ENCODE measurements around the gene SMARCD1. TPM values are rescaled to one million over a fixed set of nuclear protein-coding genes. Genes with fewer than 3 reads are reported as not detected.
A peak's percentile ranks its signal among the peaks of the same experiment; 100 is the strongest.
"Not testable (repeated sequence)": the region's sequence is repeated elsewhere in the genome, so short reads cannot be mapped to it uniquely, and the experiment has no call there.

The SMARCD1 gene
- total RNA-seq, 2 donors from 2014 or later = 27.9 to 33.0 TPM

DNA sequence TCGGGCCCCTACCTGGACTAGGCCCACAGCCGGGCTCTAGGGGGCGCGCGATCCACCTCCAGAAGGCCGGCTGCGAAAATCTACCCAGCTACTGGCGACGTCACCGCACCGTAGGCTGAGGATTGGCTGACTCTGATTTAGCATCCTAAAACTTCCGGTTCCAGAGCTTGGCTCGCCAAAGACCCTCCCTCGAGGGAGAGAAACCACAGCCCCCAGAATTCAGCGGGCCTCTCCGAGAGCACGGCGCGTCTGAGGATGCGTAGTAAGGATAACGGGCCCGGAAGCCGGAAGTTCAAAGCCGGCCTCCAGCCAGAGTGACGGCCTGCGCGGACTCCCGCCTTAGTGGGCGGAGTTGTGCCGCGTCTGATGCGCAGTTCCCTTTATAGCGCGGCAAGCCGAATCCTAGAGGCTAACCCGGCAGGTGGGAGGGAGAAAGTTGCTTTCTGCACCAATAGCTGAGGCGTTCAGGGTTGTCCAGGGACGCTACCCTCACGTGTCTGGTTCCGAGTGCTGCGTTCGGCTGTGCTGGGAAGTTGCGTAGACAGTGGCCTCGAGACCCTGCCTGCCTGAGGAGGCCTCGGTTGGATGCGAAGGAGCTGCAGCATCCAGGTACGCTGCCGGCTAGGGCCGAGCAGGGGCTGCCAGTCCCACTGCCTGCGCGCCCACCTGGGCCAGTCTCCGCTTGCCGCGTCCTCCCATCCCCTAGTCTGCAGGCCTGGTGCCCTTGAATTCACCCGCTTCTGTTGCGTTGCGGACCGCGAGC lies 26.7 kb downstream of the SMARCD1 start, which contains the start of gene COX14:
TSS of gene COX14 (plus strand) at position 544 of the 763 bp plus-strand sequence. CDS start 7,808 bp downstream, outside the sequence.
- intact Hi-C loops (cut with DNase I) = no loop called here
- peak; percentile 100 for DNase-seq (ENCODE audit: low spot score)

DNA sequence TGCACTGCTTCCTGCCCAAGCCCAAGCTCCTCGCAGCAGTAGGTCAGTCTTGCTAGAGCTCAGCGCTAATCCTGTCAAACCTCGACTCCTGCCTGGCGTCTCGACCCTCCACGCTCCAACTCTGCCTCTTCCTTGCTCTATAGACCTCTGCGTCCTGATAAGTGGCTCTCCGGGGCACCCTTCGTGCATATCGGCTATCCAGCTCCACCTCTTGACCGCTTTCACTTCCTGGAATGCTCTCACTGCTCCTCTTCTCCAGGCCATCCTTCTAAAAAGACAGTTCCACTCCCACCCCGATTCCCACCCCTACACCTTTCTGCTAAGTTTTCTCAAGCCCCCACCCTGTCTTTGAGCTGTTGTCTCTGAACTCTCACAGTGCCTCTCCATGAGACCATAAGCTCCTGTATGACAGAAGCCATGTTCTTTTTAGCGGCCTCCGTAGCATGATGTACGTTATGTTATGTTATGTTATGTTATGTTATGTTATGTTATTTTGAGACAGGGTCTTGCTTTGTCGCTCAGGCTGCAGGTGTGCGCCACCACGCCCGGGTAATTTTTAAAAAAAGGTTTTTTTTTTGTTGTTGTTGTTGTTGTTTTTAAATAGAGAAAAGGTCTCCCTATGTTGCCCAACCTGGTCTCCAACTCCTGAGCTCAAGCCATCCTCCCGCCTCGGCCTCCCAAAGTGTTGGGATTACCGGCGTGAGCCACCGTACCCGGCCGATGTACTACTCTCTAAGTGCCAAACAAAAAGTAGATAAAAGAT lies 27.5 kb downstream of the SMARCD1 start:
- DNase-seq (ENCODE audit: low spot score) = peak; percentile 66
- intact Hi-C loops (cut with DNase I) = no loop called here

DNA sequence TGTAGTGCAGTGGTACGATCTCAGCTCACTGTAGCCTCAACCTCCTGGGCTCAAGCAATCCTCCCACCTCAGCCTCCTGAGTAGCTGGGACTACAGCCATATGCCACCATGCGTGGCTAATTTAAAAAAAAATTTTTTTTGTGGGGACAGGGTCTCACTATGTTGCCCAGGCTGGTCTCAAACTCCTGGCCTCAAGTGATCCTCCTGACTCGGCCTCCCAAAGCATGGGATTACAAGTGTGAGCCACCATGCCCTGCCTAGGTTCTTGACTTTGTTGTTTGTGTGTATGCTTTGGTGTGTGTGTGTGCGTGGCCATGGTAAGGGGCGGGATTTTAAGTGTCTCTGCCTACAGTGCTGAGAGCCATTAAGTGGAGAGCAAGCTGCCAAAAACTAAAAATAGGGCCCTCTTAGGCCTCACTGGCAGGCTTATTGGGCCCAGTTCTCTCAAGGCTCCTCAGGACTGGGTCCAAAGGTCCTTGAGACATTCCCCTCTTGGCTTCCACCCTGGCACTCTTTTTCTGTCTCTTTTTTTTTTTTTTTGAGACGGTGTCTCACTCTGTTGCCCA lies 32.0 kb downstream of the SMARCD1 start:
- intact Hi-C loops (cut with DNase I) = no loop called here

DNA sequence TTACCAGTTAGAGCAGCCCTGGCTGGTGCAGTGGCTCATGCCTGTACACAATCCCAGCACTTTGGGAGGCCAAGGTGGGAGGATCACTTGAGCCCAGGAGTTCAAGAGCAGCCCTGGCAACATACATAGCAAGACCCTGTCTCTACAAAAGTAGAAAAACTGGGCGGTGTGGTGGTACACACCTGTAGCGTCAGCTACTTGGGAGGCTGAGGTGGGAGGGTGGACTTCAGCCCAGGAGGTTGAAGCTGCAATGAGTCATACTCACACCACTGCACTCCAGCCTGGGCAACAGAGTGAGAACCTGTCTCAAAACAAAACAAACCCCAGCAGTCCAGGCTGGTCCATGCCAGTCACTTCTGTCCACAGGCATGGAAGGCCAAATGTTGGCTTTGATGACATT lies 34.2 kb downstream of the SMARCD1 start:
- intact Hi-C loops (cut with DNase I) = no loop called here
- no peak for DNase-seq (ENCODE audit: low spot score)

More for the DNA sequence above, 32.0 kb downstream of the SMARCD1 start:
- peak; percentile 49 for DNase-seq (ENCODE audit: low spot score)

DNA sequence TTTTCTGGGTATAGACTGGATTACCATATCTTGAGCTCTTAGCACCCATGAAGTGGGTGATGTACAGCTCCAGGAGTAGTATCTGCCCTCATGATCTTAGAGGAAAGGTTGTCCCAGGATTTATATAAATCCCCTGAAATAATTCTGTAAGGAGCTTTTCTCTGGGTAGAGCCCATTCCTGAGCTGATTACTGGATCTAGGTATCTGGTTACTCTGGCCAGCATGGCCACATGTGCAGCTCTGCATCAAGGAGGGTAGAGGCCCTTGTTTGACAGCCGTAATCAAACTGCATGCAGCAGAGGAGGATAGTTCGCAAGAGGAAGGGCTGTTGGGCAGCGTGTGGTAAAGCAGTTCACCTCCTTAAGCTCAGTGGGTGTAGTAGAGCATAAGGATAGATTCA lies 35.4 kb downstream of the SMARCD1 start:
- no peak for DNase-seq (ENCODE audit: low spot score)
- intact Hi-C loops (cut with DNase I) = no loop called here

DNA sequence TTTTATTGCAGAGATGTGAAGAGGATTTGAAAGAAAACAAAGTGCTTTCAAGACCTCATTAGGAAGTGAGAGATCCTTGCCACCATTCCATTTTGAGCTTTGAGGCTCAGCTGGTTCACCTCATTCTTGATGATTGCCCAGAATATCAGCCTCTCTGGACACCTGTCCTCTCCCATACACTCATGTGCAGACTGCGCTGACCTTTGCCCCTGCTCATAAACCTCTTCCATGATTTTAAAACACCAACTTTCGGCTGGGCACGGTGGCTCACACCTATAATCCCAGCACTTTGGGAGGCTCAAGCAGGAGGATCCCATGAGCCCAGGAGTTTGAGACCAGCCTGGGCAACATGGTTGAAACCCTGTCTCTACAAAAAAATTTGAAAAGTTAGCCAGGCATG lies 35.8 kb downstream of the SMARCD1 start:
- no peak for DNase-seq (ENCODE audit: low spot score)
- intact Hi-C loops (cut with DNase I) = no loop called here

DNA sequence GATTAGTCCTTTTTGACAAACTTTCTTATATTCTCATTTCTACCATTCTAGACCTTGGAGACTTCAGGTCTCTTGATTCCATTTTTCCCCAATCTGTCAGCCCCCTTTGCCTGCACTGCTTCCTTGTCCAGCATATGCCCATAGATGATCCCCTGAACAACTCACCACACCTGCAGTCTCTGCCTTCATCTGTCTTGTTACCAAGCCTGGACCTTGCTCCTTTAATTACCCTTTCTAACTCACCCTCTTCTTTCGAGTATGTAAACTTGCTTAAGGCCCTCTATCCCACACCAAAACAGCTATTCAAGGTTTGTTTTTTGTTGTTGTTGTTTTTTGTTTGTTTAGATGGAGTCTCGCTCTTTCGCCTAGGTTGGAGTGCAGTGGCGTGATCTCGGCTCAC lies 36.5 kb downstream of the SMARCD1 start:
- DNase-seq (ENCODE audit: low spot score) = no peak
- intact Hi-C loops (cut with DNase I) = no loop called here

DNA sequence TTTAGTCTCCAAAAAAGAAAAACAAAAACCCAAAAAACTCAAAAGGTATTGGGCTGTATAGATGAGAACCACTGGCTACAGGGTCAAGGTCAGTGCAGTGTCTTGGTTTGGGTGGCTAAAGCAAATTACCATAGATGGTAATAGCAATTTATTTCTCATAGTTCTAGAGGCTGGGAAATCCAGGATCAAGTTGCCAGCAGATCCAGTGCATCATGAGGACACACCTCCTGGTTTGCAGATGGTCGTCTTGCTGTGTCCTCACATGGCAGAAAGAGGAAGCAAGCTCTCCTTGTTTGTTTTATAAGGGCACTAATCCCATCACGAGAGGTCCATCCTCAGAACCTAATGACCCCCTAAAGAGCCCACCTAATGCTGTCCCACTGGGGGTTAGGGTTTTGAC lies 38.1 kb downstream of the SMARCD1 start:
- intact Hi-C loops (cut with DNase I) = no loop called here
- DNase-seq (ENCODE audit: low spot score) = no peak

DNA sequence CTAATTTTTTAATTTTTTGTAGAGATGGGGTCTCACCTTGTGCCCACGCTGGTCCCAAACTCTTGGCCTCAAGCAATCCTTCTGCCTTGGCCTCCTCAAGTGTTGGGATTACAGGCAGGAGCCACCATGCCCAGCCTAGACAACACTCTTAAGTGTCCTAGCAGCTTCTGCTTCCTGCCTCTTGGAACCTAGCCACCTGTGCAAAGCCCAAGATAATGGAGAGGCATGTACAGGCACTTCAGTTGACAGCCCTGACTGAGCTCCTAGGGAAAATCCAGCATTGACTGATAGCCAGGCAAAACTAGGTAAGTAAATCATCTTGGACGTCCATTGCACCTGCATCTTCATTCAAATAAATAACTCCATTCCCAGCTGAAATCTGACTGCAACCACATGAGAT lies 42.4 kb downstream of the SMARCD1 start:
- no peak for DNase-seq (ENCODE audit: low spot score)
- intact Hi-C loops (cut with DNase I) = no loop called here

DNA sequence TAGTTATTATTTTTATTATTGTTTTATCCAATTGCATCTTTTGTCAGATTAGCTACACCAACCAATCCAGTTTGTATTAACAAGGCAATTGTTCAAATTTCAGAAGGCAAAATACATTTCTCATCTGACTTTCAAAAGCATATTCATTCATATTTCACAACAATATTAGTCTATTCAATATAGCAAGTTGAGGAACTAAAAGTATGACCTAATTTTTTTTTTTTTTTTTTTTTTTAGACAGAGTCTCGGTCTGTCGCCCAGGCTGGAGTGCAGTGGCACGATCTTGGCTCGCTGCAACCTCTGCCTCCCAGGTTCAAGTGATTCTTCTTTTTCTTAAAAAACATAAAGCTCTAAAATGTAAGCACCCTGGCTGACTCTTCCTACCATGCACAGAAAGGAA lies 44.1 kb downstream of the SMARCD1 start:
- intact Hi-C loops (cut with DNase I) = no loop called here

DNA sequence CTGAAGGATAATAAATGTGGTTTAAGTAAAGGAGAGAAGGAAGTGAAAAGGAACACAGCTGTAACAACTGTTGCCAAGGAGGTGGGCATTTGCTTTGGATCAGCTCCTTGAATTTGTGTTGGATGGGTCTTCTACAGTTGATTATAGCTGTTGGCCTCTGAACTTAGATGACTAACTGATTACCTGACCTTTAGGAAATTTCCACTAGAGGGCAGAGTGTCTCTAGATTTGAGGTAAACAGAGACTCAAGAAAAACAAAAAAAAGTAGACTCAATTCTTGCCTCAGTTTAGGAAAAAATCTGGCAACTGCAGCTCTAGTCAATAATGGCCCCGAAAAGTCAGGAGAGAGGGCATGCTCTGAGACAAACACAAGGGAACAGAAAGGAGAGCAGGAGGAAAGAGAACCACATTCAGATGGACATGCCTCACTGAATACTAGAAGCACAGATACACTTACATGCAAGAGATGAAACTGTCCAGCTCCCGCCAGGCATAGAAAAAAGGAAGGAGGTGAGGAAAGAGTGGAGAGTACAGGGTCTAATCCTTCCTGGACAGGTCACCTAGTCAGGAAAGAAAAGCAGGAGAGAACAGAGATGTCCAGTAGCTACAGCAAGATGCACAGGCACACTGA lies 47.5 kb downstream of the SMARCD1 start:
- DNase-seq (ENCODE audit: low spot score) = no peak
- intact Hi-C loops (cut with DNase I) = no loop called here

More for the DNA sequence above, 44.1 kb downstream of the SMARCD1 start:
- no peak for DNase-seq (ENCODE audit: low spot score)

DNA sequence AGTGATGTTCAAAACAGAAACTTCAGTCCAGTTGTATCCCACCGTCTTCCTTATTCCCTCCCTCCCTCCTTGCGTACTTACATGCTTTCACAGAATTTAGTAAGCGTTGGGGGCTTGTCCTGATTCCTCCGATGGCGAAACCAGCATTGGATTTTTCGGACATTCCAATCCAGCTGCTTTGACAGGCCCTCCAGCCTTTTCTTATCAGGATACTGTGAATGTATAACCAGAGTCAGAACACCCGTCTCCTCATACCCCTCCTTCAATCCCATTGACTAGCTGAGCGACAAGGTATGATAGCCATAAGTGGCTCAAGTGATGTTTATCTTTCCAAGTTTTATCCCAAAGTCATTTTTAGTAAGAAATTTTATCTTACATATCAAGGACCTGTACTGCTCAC lies 57.9 kb downstream of the SMARCD1 start:
- intact Hi-C loops (cut with DNase I) = no loop called here
- DNase-seq (ENCODE audit: low spot score) = no peak

DNA sequence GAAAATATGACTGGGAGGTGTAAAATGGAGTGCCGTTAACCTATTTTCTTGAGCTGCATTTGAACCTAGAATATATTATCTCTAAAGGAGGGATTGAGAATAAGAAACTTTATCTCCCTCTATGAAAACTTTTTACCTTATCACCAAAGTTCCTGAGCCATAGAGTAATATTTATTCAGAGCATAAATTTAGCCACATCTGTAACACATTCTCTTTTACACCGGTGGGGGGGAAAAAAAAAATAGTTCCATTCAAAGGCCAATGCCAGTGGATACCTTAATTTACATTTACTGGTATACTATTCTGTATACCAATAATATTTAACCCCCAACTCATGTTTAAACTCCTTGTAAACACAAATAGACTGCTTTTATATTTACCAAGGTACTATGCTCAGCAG lies 60.3 kb downstream of the SMARCD1 start:
- DNase-seq (ENCODE audit: low spot score) = no peak
- intact Hi-C loops (cut with DNase I) = no loop called here

DNA sequence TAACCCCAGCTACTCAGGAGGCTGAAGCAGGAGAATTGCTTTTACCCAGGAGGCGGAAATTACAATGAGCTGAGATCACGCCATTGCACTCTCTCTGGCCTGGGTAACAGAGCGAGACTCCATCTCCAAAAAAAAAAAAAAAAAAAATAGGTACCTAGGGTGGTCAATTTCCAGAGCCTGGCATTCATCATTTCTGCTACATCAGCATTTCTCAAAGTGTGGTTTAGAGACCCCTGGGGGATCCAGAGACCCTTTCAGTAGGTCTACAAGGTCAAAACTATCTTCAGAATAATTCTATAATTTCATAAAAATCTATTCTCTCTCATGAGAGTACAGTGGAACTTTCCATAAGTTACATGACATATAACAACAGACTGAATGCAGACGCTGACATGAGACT lies 62.1 kb downstream of the SMARCD1 start:
- no peak for DNase-seq (ENCODE audit: low spot score)
- intact Hi-C loops (cut with DNase I) = no loop called here

DNA sequence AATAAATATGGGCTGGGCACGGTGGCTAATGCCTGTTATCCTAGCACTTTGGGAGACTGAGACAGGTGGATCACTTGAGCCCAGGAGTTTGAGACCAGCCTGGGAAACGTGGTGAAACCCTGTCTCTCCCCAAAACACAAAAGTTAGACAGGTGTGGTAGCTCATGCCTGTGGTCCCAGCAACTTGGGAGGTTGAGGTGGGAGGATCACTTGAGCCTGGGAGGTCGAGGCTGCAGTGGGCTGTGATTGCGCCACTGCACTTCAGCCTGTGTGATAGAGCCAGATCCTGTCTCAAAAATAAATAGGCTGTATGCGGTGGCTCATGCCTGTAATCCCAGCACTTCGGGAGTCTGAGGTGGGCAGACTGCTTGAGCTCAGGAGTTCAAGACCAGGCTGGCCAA lies 62.9 kb downstream of the SMARCD1 start:
- intact Hi-C loops (cut with DNase I) = not testable (repeated sequence)

DNA sequence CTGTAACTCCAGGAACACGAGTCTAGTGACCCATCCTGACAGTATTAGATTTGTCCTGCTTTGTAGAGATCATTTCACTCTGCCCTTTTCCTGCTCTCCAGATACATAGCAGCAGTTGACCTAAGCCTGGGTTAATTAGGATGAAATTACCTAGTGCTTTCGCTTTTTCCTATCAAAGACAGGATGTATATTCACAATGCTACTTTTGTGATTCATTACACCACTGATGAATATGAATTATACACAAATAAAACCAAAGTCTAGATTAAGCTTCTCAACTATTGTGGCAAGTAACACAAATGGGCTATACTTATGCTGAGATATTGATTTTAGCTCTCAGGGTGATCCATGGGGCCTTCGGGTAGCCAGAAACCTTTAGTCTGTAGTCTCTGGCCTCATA lies 64.2 kb downstream of the SMARCD1 start:
- no peak for DNase-seq (ENCODE audit: low spot score)
- intact Hi-C loops (cut with DNase I) = no loop called here

More for the DNA sequence above, 62.9 kb downstream of the SMARCD1 start:
- not testable (repeated sequence) for DNase-seq (ENCODE audit: low spot score)
